ENCODE results near the gene UBQLNL.

UBQLNL gene

GRCh38 chr11:5473921-5474320 lies 42.6 kb downstream of the UBQLNL start:
- Histone ChIP-seq H3K27me3 (ENCODE audit: insufficient read depth, low read length, poor library complexity, severe bottlenecking) (no peaks in the 10 kb centered on the region), H3K9me3 (ENCODE audit: insufficient read depth, low read depth, low read length) (no peaks in the 10 kb centered on the region), H4K20me1 (ENCODE audit: insufficient read depth, low read length, poor library complexity, severe bottlenecking) (no peaks in the 10 kb centered on the region), H2AFZ (ENCODE audit: low read length) (no peak overlapping the region), H3K9ac (ENCODE audit: low read depth, low read length, poor library complexity, severe bottlenecking) (no peak overlapping the region), H3K79me2 (ENCODE audit: insufficient read depth, low read length) (no peaks in the 10 kb centered on the region), H3K36me3 (ENCODE audit: insufficient read depth, low read length) (no peaks in the 10 kb centered on the region), H3K4me2 (ENCODE audit: low read depth, low read length, poor library complexity, severe bottlenecking) (no peak overlapping the region), H3F3A (ENCODE audit: low read depth) (no peaks in the 10 kb centered on the region), H3K4me3 (ENCODE audit: low read length, poor library complexity, severe bottlenecking) (no peak overlapping the region), H3K4me1 (ENCODE audit: insufficient read depth, low read length, poor library complexity, severe bottlenecking) (no peaks in the 10 kb centered on the region), H3K9me2 (replicated peaks; ENCODE audit: low read depth, low read length) (no peaks in the 10 kb centered on the region)
- TF ChIP-seq CTCF (conservative IDR thresholded peaks at IDR 0.05; ENCODE audit: low read length) (no peak), EZH2phosphoT487 (IDR thresholded peaks at IDR 0.05; ENCODE audit: borderline replicate concordance) (no peak)

GRCh38 chr11:5467527-5467926 lies 49.0 kb downstream of the UBQLNL start:
- Histone ChIP-seq H3K4me1 (ENCODE audit: insufficient read depth, low read length, poor library complexity, severe bottlenecking) (no peaks in the 10 kb centered on the region), H3K9ac (ENCODE audit: low read depth, low read length, poor library complexity, severe bottlenecking) (no peak overlapping the region), H3K27me3 (ENCODE audit: insufficient read depth, low read length, poor library complexity, severe bottlenecking) (no peaks in the 10 kb centered on the region), H3K4me2 (ENCODE audit: low read depth, low read length, poor library complexity, severe bottlenecking) (no peak overlapping the region), H3K79me2 (ENCODE audit: insufficient read depth, low read length) (no peaks in the 10 kb centered on the region), H3K9me3 (ENCODE audit: insufficient read depth, low read depth, low read length) (no peaks in the 10 kb centered on the region), H4K20me1 (ENCODE audit: insufficient read depth, low read length, poor library complexity, severe bottlenecking) (no peaks in the 10 kb centered on the region), H3K9me2 (replicated peaks; ENCODE audit: low read depth, low read length) (no peaks in the 10 kb centered on the region), H3F3A (ENCODE audit: low read depth) (no peaks in the 10 kb centered on the region), H3K36me3 (ENCODE audit: insufficient read depth, low read length) (no peaks in the 10 kb centered on the region), H3K4me3 (ENCODE audit: low read length, poor library complexity, severe bottlenecking) (no peak overlapping the region), H2AFZ (ENCODE audit: low read length) (no peak overlapping the region)
- TF ChIP-seq EZH2phosphoT487 (IDR thresholded peaks at IDR 0.05; ENCODE audit: borderline replicate concordance) (no peak), CTCF (conservative IDR thresholded peaks at IDR 0.05; ENCODE audit: low read length) (no peak)
